GM21390 (cell line): ENCODE measurements around the gene TLR10.

Source experiments
- ATAC-seq: cut with Tn5 transposase; IDR thresholded peaks from one replicate; pipeline ENCODE4 v1.9.1; 2021; ENCODE audit not compliant: unreplicated experiment

TLR10 gene

DNA sequence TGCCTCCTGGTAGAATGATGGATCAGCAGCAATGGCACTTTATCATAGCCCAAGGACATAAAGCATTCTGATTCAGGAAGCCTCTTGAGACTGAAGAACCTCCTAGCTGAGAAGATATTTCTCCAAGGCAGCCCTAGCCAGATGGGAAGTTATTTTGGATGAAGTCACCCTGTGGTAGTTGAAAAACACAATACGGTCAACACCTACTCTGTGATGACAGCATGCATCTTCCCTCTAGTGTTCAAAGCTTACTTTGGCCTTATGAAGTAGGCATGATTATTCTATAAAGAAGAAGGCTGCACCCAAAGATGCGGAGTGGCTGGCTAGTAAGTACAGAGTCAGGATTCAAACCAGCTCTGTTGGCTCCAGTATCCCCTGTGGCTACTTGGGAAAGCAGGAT is 47.9 kb downstream of the TLR10 start:
- ATAC-seq: no peak

GRCh38 chr4:38734446-38734845 is 48.3 kb downstream of the TLR10 start:
- no peak for ATAC-seq

DNA sequence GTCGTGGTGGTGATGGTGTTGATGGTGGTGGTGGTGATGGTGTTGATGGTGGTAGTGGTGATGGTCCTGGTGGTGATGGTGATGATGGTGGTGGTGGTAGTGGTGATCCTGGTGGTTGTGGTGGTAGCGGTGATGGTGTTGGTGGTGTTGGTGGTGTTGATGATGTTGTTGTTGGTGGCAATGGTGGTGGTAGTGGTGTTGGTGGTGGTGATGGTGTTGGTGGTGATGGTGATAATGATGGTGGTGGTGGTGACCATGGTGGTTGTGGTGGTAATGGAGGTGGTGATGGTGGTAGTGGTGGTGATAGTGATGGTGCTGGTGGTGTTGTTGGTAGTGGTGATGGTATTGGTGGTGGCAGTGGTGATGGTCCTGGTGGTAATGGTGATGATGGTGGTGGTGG is 49.1 kb downstream of the TLR10 start:
- no peak for ATAC-seq

- peak; percentile 84 for ATAC-seq
These were observed 51.8 kb downstream of the TLR10 start for GRCh38 chr4:38730830-38731646.

DNA sequence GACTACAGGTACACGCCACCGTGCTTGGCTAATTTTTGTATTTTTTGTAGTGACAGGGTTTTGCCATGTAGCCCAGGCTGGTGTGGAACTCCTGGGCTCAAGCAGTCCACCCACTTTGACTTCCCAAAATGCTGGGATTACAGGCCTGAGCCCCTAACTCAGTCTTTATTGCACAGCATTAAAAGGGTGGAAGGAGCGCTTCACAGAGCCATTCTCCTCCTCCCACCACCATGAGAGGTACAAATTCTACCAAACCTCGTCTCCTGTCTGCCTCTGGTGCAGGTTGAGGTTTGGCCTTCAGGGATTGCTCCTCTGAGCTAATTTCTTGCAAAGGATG is 52.3 kb downstream of the TLR10 start:
- no peak for ATAC-seq

GRCh38 chr4:38728631-38729141 is 54.1 kb downstream of the TLR10 start:
- ATAC-seq: no peak

DNA sequence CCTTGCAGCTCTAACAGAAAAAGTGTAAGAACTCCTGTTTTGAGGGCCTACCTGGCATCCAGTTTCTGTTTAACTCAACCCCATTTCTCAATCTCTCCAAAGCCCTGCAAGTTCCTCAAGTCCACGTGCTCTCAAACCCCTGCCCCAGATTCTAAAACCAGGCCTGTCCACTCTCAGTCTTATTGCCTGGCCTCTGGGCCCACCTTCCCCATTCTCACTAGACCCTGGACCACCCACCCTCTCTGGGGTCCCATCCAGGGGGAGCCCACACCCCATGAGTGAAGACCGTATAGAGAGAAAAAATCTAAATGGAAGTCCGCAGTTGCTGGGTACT is 58.3 kb downstream of the TLR10 start:
- ATAC-seq: no peak

- ATAC-seq: no peak
These were observed 58.9 kb downstream of the TLR10 start for GRCh38 chr4:38723726-38724474.

DNA sequence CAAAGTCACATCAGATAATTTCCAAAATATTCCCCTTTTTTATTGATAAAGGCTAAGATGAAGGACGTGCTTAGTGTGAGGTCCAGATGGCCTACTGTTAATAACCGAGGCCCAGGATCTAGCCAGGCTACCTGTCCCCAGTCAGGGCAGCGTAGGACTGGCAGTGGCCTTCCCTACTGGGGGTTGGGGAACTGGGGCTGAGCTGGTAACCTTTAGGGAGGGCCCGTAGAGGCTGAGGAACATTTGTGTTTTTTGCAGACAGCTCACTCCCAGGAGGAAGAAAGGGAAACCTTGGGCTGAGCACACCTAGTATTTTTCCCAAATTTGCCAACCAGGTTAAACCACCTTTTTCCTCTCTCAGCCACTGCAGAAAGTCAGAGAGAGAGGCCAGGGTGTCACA is 59.7 kb downstream of the TLR10 start:
- no peak for ATAC-seq
